HFFc6 (cell line): ENCODE data around the gene ZNF410. TPM values are rescaled to one million over a fixed set of nuclear protein-coding genes. Genes with fewer than 3 reads are reported as not detected.
A peak's percentile ranks its signal among the peaks of the same experiment; 100 is the strongest.

ENCODE experiments used
- DNase-seq: peaks from one replicate; pipeline ENCODE4 v3.0.0-alpha.2; 2018
- H3K27ac Mint-ChIP-seq: 2 replicates; pipeline ENCODE4 v1.8.0; 2020; ENCODE audit warnings: mild to moderate bottlenecking, mixed read lengths
- H3K27me3 Mint-ChIP-seq: 2 replicates; pipeline ENCODE4 v1.8.0; 2021; ENCODE audit warnings: mild to moderate bottlenecking, moderate library complexity, mixed read lengths; ENCODE audit not compliant: insufficient read depth
- H3K36me3 Mint-ChIP-seq: 2 replicates; pipeline ENCODE4 v1.8.0; 2021; ENCODE audit warnings: low read depth, mixed read lengths
- H3K4me1 Mint-ChIP-seq: 2 replicates; pipeline ENCODE4 v1.8.0; 2020; ENCODE audit warnings: low read depth, mixed read lengths
- H3K4me3 Mint-ChIP-seq: 2 replicates; pipeline ENCODE4 v1.8.0; 2020; ENCODE audit warnings: mild to moderate bottlenecking, moderate library complexity, mixed read lengths
- H3K9me3 Mint-ChIP-seq: 2 replicates; pipeline ENCODE4 v1.8.0; 2020; ENCODE audit warnings: mild to moderate bottlenecking, mixed read lengths
- CTCF ChIP-seq: fragments of 200-600 bp; sonication (generic); IDR thresholded peaks from 2 replicates; pipeline ENCODE4 v1.5.0; 2021; ENCODE audit warnings: antibody characterized with exemption, mild to moderate bottlenecking
- total RNA-seq, 6 experiments: library from RNA; stranded (reverse); fragmentation: NEBNext Ultra II Directional; extraction: Animal tissue kit (Norgen Biotek cat#: 25700); gene quantifications; 2 replicates in 1 of 6; 3 replicates in 5 of 6; pipeline ENCODE4 v1.2.3, GENCODE V29; 2021

The ZNF410 gene
- total RNA-seq, 6 experiments from 2014 or later, result 31.5 to 42.5 (median 35.0) TPM

- H3K9me3 Mint-ChIP-seq, result no peaks in the 10 kb centered on the region
- H3K4me1 Mint-ChIP-seq, result peaks cover 12% of the 10 kb centered on the region
- peak; percentile 67 for DNase-seq
- H3K27ac Mint-ChIP-seq, result peak overlapping the region; percentile 66
- peak overlapping the region; percentile 10 for H3K4me3 Mint-ChIP-seq
- no peaks in the 10 kb centered on the region; the same call in none of the 2 replicates for H3K27me3 Mint-ChIP-seq
- no peak for TF ChIP-seq CTCF
- H3K36me3 Mint-ChIP-seq, result no peaks in the 10 kb centered on the region
These were observed 56.4 kb downstream of the ZNF410 start for GRCh38 chr14:73943083-73943482.

- no peak overlapping the region for H3K27ac Mint-ChIP-seq
- no peaks in the 10 kb centered on the region for H3K36me3 Mint-ChIP-seq
- no peaks in the 10 kb centered on the region for H3K9me3 Mint-ChIP-seq
- peaks cover 12% of the 10 kb centered on the region for H3K4me1 Mint-ChIP-seq
- no peak for DNase-seq
- H3K27me3 Mint-ChIP-seq, result no peaks in the 10 kb centered on the region; the same call in none of the 2 replicates
- no peak for TF ChIP-seq CTCF
- H3K4me3 Mint-ChIP-seq, result no peak overlapping the region
These were observed 57.9 kb downstream of the ZNF410 start for GRCh38 chr14:73944432-73945158.

GRCh38 chr14:73945159-73945670 lies 58.6 kb downstream of the ZNF410 start:
- H3K27me3 Mint-ChIP-seq, result peaks cover 3% of the 10 kb centered on the region
- H3K9me3 Mint-ChIP-seq, result no peaks in the 10 kb centered on the region
- H3K4me3 Mint-ChIP-seq, result no peak overlapping the region
- peaks cover 12% of the 10 kb centered on the region for H3K4me1 Mint-ChIP-seq
- no peaks in the 10 kb centered on the region for H3K36me3 Mint-ChIP-seq
- no peak for DNase-seq
- TF ChIP-seq CTCF, result no peak
- H3K27ac Mint-ChIP-seq, result no peak overlapping the region

GRCh38 chr14:73949752-73950734 lies 63.4 kb downstream of the ZNF410 start, which contains the start of the genes COQ6 and FAM161B:
COQ6 (plus strand) TSS chr14:73950302; CDS start chr14:73950333, 31 bp downstream.
FAM161B (minus strand) TSS chr14:73950094; CDS start chr14:73950026, 68 bp downstream.
- Mint-ChIP-seq H3K9me3 (no peaks in the 10 kb centered on the region), H3K4me3 (peak within 1 kb of the TSS; percentile 98), H3K36me3 (peaks cover 9% of the 10 kb centered on the region; the same call in 1 of the 2 replicates), H3K27ac (peak within 1 kb of the TSS; percentile 97), H3K4me1 (peaks cover 11% of the 10 kb centered on the region), H3K27me3 (peaks cover 3% of the 10 kb centered on the region)
- DNase-seq, result peak; percentile 96
- 0 out of 2 replicates have a peak, but pooled peaks have one; percentile 5 for TF ChIP-seq CTCF

GRCh38 chr14:73953731-73954130 lies 67.1 kb downstream of the ZNF410 start:
- no peak for TF ChIP-seq CTCF
- Mint-ChIP-seq H3K36me3 (peaks cover 14% of the 10 kb centered on the region; the same call in 1 of the 2 replicates), H3K9me3 (no peaks in the 10 kb centered on the region), H3K4me3 (no peak overlapping the region), H3K4me1 (peaks cover 11% of the 10 kb centered on the region), H3K27me3 (peaks cover 3% of the 10 kb centered on the region; the same call in 1 of the 2 replicates), H3K27ac (no peak overlapping the region)
- no peak for DNase-seq
